Suprapubic skin (tissue), 3 donors: Measurements from ENCODE around the gene TTYH2.

ENCODE experiments used
- CTCF ChIP-seq, 2 donors: fragments of 200-600 bp in 1 of 2; fragments of 450-650 bp in 1 of 2; sonication (generic) in 1 of 2; IDR thresholded peaks; one replicate each; pipeline ENCODE4 v1.5.1; 2016 to 2019; ENCODE audit warnings: antibody characterized with exemption in 2 of 2, mild to moderate bottlenecking in 1 of 2, moderate library complexity in 1 of 2
- EP300 ChIP-seq: sonication (generic); formaldehyde crosslinking; IDR thresholded peaks from one replicate; pipeline ENCODE4 v1.6.1; 2017; ENCODE audit warnings: antibody characterized with exemption
- POLR2A ChIP-seq, 2 donors: fragments of 450-650 bp; IDR thresholded peaks; one replicate each; pipeline ENCODE4 v1.6.1; 2017; ENCODE audit warnings: antibody characterized with exemption in 2 of 2, mild to moderate bottlenecking in 2 of 2, moderate library complexity in 2 of 2

GRCh38 chr17:74276541-74277009 lies 63.2 kb downstream of the TTYH2 start:
- TF ChIP-seq POLR2A (IDR thresholded peaks at IDR 0.05) (no peak), EP300 (no peak), CTCF (IDR thresholded peaks at IDR 0.05) (no peak)
